ENCODE measurements around the gene STK11.
A peak's percentile ranks its signal among the peaks of the same experiment; 100 is the strongest.

The STK11 gene

GRCh38 chr19:1211494-1212234 lies 6.1 kb downstream of the STK11 start:
- no peak for DNase-seq

DNA sequence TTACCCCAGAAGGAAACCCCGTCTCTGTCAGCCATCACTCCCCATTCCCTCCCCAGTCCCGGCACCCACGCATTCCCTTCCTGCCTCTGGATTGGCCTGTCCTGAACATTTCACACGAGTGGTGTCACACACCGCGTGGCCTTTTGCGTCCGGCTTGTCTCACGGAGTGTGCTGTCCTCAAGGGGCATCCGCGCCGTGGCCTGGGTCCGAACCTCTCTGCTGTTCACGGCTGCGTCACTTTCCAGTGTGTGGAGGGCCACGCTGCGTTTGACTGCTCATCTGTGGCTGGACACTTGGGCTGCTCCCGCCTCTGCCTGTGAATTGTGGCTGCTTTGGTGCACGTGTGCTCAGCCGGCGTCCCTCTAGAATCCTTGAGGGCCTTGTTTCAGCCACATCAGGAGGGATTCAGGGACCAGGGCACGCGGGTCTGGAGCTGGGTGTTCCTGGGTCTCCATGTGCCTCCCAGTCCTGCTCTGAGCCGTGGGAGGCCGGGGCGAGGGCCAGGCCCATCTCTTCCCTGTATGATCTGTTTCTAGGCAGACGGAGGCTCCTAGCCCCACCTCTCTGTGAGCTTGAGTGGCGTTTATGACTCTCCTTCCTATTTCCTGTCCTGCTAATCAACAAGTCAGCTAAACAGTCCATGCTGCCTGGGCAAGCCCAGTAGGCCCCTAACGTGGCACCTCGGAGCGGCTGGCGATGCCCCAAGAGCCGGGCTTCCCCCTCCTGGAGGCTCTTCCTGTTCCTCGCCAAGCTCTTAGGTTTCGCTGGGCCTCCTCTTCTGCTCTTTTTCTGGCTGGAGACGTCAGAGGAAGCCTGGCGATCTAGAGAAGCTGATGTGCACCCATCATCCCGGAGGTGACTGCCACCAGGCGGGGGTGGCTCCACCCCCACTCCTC lies 8.1 kb downstream of the STK11 start:
- DNase-seq: peak in 1 of 4 experiments; percentile 38

GRCh38 chr19:1214299-1214861 lies 8.8 kb downstream of the STK11 start:
- DNase-seq: no peak

GRCh38 chr19:1214862-1215731 lies 9.5 kb downstream of the STK11 start:
- DNase-seq: no peak

GRCh38 chr19:1216756-1217155 lies 11.2 kb downstream of the STK11 start:
- no peak for DNase-seq

- no peak for DNase-seq
These were observed 11.8 kb downstream of the STK11 start for GRCh38 chr19:1217366-1217765.

GRCh38 chr19:1218751-1219567 lies 13.4 kb downstream of the STK11 start:
- no peak for DNase-seq

DNA sequence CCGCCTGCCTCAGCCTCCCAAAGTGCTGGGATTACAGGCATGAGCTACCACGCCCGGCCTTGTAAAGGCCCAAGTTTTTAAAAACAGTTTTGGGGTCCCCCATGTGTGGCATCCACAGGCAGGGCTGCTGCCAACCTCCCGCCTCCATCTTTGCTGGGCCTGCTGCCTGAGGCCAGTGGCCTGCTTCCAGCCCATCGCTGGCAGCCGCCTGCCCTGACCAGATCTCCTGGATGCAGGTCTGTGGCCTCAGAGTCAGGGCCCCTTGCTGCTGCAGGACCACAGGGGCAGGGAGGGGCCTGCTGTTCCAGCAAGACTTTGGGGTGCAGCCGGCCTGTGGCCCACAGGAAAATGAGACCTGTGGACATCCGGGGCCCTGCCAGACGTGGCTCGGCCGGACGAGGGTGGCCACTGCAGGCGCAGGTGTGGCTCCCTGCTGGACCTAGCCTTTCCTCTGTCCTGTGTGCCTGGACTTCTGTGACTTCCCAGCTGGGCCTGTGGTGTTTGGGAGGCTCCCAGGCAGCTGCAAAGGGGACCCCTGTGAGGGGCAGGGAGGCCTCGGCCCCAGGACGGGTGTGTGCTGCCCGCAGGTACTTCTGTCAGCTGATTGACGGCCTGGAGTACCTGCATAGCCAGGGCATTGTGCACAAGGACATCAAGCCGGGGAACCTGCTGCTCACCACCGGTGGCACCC lies 14.4 kb downstream of the STK11 start:
- no peak for DNase-seq

DNA sequence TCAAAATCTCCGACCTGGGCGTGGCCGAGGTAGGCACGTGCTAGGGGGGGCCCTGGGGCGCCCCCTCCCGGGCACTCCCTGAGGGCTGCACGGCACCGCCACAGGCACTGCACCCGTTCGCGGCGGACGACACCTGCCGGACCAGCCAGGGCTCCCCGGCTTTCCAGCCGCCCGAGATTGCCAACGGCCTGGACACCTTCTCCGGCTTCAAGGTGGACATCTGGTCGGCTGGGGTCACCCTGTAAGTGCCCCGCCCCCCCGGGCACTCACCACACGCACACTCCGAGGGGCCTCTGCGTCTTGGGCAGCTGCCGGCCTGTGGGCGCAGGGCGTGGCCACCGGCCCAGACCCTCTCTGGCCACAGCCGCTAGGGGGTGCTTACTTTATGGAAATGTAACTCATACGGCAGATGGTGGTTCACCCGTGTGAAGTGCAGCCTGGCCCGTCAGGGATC lies 14.9 kb downstream of the STK11 start:
- no peak for DNase-seq

GRCh38 chr19:1220976-1221903 lies 15.7 kb downstream of the STK11 start:
- no peak for DNase-seq

GRCh38 chr19:1221904-1222255 lies 16.3 kb downstream of the STK11 start:
- no peak for DNase-seq

GRCh38 chr19:1222394-1222793 lies 16.8 kb downstream of the STK11 start:
- DNase-seq: no peak

- no peak for DNase-seq
These were observed 17.7 kb downstream of the STK11 start for GRCh38 chr19:1223018-1223855.

- DNase-seq: no peak
These were observed 18.7 kb downstream of the STK11 start for GRCh38 chr19:1224047-1224825.

DNA sequence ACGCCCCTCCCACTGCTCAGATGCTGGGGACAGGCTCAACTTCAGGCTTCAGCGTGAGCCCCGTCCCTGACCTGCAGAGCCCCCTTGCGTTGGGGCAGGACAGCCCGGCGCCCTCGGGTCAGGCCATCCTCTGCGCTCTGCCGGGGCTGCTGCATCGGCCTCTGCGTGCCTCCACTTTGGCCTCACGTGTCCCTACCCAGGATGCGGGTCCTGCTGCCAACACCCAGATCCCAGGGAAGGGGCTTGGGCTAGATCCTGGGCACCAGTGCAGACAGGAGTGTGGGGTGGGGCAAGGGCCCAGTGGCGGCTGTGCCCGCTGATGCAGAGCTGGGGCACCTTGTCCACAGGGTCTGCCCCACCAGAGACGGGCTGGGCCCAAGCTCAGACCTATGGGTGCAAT lies 19.3 kb downstream of the STK11 start:
- DNase-seq: no peak

- DNase-seq: no peak
These were observed 20.1 kb downstream of the STK11 start for GRCh38 chr19:1225440-1226226.

DNA sequence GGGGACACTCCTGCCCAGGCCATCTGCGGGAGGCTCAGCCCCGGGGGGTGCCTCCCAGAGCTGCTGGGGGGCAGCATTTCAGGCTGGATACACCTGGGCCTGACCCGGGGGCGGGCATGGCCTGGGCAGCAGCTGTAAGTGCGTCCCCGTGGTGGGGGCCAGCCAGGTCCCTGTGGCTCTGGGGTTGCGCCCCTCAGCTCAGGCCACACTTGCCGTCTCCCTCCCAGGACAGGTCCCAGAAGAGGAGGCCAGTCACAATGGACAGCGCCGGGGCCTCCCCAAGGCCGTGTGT lies 20.6 kb downstream of the STK11 start:
- no peak for DNase-seq
